A549 (cell line): ENCODE results near the gene IL6R. TPM values are rescaled to one million over a fixed set of nuclear protein-coding genes. Genes with fewer than 3 reads are reported as not detected.

ENCODE experiments used
- ATOH8 ChIP-seq: fragments of 250-450 bp; sonication (Bioruptor Pico); IDR thresholded peaks from 2 replicates; pipeline ENCODE4 v1.5.0; 2020; ENCODE audit warnings: low read depth, mild to moderate bottlenecking, moderate library complexity
- BCL3 ChIP-seq: fragments of >200 bp; sonication (Bioruptor Twin); formaldehyde crosslinking; IDR thresholded peaks from 3 replicates; pipeline ENCODE4 v1.6.1; 2016
- CBX8 ChIP-seq: fragments of 200-600 bp; sonication (generic); IDR thresholded peaks from 2 replicates; pipeline ENCODE4 v1.6.1; 2016
- CHD4 ChIP-seq: fragments of 200-600 bp; sonication (generic); IDR thresholded peaks from 2 replicates; pipeline ENCODE4 v1.6.1; 2016; ENCODE audit warnings: antibody characterized with exemption, mild to moderate bottlenecking, borderline replicate concordance
- CTCF ChIP-seq: fragments of >200 bp; sonication (Bioruptor Twin); formaldehyde crosslinking; IDR thresholded peaks from 3 replicates; pipeline ENCODE4 v1.5.1; 2016
- E2F6 ChIP-seq: IDR thresholded peaks from 2 replicates; pipeline ENCODE4 v1.6.1; 2012; ENCODE audit warnings: low read depth, borderline replicate concordance
- EP300 ChIP-seq, 2 experiments: fragments of >200 bp; sonication (Bioruptor Twin); formaldehyde crosslinking; IDR thresholded peaks; 2 replicates in 1 of 2; 3 replicates in 1 of 2; pipeline ENCODE4 v1.6.1; 2016 to 2017
- ESRRA ChIP-seq: fragments of 150-350 bp; IDR thresholded peaks from 2 replicates; pipeline ENCODE4 v1.6.1; 2014; ENCODE audit warnings: mild to moderate bottlenecking, low read length, borderline replicate concordance
- FOSB ChIP-seq: fragments of 250-450 bp; sonication (Bioruptor Pico); IDR thresholded peaks from 2 replicates; pipeline ENCODE4 v1.5.0; 2020; ENCODE audit warnings: mild to moderate bottlenecking, moderate library complexity
- FOXS1 ChIP-seq: fragments of 250-450 bp; sonication (Bioruptor Pico); IDR thresholded peaks from 2 replicates; pipeline ENCODE4 v1.5.0; 2020; ENCODE audit warnings: mild to moderate bottlenecking, moderate library complexity
- HMGXB4 ChIP-seq: fragments of 250-450 bp; sonication (Bioruptor Pico); IDR thresholded peaks from 2 replicates; pipeline ENCODE4 v1.5.0; 2021; ENCODE audit warnings: mild to moderate bottlenecking, moderate library complexity, borderline replicate concordance
- HOXA7 ChIP-seq: fragments of 250-450 bp; sonication (Bioruptor Pico); IDR thresholded peaks from 2 replicates; pipeline ENCODE4 v1.5.0; 2020; ENCODE audit warnings: mild to moderate bottlenecking, moderate library complexity
- HOXB5 ChIP-seq: fragments of 250-450 bp; sonication (Bioruptor Pico); IDR thresholded peaks from 2 replicates; pipeline ENCODE4 v1.5.0; 2020; ENCODE audit warnings: mild to moderate bottlenecking, moderate library complexity
- JUN ChIP-seq, 2 experiments: fragments of >200 bp; sonication (Bioruptor Twin); formaldehyde crosslinking; IDR thresholded peaks; 2 replicates in 1 of 2; 3 replicates in 1 of 2; pipeline ENCODE4 v1.6.1; 2016 to 2017
- JUNB ChIP-seq: fragments of >200 bp; sonication (Bioruptor Twin); formaldehyde crosslinking; IDR thresholded peaks from 2 replicates; pipeline ENCODE4 v1.6.1; 2016
- KDM1A ChIP-seq: fragments of 200-600 bp; sonication (generic); IDR thresholded peaks from 2 replicates; pipeline ENCODE4 v1.6.1; 2016; ENCODE audit warnings: low read depth, mild to moderate bottlenecking
- NFE2L2 ChIP-seq: fragments of 150-350 bp; conservative IDR thresholded peaks from 2 replicates; pipeline ENCODE4 v1.6.1; 2014; ENCODE audit warnings: low read length
- NPAS2 ChIP-seq: fragments of 250-450 bp; sonication (Bioruptor Pico); IDR thresholded peaks from 2 replicates; pipeline ENCODE4 v1.8.0; 2022; ENCODE audit warnings: mild to moderate bottlenecking, moderate library complexity, borderline replicate concordance
- NR3C1 ChIP-seq: fragments of >200 bp; sonication (Bioruptor Twin); formaldehyde crosslinking; IDR thresholded peaks from 3 replicates; pipeline ENCODE4 v1.6.1; 2017
- POLR2A ChIP-seq: IDR thresholded peaks from 2 replicates; pipeline ENCODE4 v1.6.1; 2012; ENCODE audit warnings: mild to moderate bottlenecking, low read length
- POLR2AphosphoS2 ChIP-seq: conservative IDR thresholded peaks from 2 replicates; pipeline ENCODE4 v1.6.1; 2012; ENCODE audit warnings: low read length, improper control_type of control experiment, inconsistent platforms
- RAD21 ChIP-seq, 2 experiments: fragments of >200 bp in 1 of 2; sonication (Bioruptor Twin) in 1 of 2; formaldehyde crosslinking in 1 of 2; IDR thresholded peaks in 1 of 2; conservative IDR thresholded peaks in 1 of 2; 2 replicates in 1 of 2; 3 replicates in 1 of 2; pipeline ENCODE4 v1.6.1; 2012 to 2018; ENCODE audit warnings: inconsistent platforms in 1 of 2
- RARB ChIP-seq: fragments of 250-450 bp; sonication (Bioruptor Pico); IDR thresholded peaks from 2 replicates; pipeline ENCODE4 v1.8.0; 2021; ENCODE audit warnings: mild to moderate bottlenecking, moderate library complexity
- RCOR1 ChIP-seq: fragments of 150-350 bp; IDR thresholded peaks from 2 replicates; pipeline ENCODE4 v1.6.1; 2014; ENCODE audit warnings: antibody characterized with exemption, low read length, low read depth
- REST ChIP-seq: fragments of 200-600 bp; sonication (generic); IDR thresholded peaks from 2 replicates; pipeline ENCODE4 v1.6.1; 2016; ENCODE audit warnings: antibody characterized with exemption, mild to moderate bottlenecking, moderate library complexity
- RFX5 ChIP-seq: fragments of 450-650 bp; IDR thresholded peaks from 2 replicates; pipeline ENCODE4 v1.7.1; 2014; ENCODE audit warnings: antibody characterized with exemption, mild to moderate bottlenecking, moderate library complexity
- SREBF2 ChIP-seq: fragments of 450-650 bp; IDR thresholded peaks from 2 replicates; pipeline ENCODE4 v1.6.1; 2014; ENCODE audit warnings: mild to moderate bottlenecking, moderate library complexity
- TFCP2L1 ChIP-seq: fragments of 250-450 bp; sonication (Bioruptor Pico); IDR thresholded peaks from 2 replicates; pipeline ENCODE4 v1.5.0; 2021; ENCODE audit warnings: mild to moderate bottlenecking
- USF2 ChIP-seq: fragments of 450-650 bp; IDR thresholded peaks from 2 replicates; pipeline ENCODE4 v1.6.1; 2014; ENCODE audit warnings: antibody characterized with exemption
- ZNF302 ChIP-seq: fragments of 250-450 bp; sonication (Bioruptor Pico); IDR thresholded peaks from 2 replicates; pipeline ENCODE4 v1.9.0; 2021; ENCODE audit warnings: inconsistent platforms, mild to moderate bottlenecking, moderate library complexity
- ZSCAN20 ChIP-seq: fragments of 250-450 bp; sonication (Bioruptor Pico); IDR thresholded peaks from 2 replicates; pipeline ENCODE4 v1.8.0; 2022; ENCODE audit warnings: mild to moderate bottlenecking, moderate library complexity
- polyA plus RNA-seq, 4 experiments: library from polyadenylated mRNA; depleted of rRNA in 3 of 4; stranded (reverse); fragments of >200 nt; fragmentation: RNase III in 1 of 4; extraction: RNeasy Plus Mini Kit Qiagen cat#74134 plus additional on column Dnase treatment in 1 of 4; gene quantifications; 2 replicates in 3 of 4; 3 replicates in 1 of 4; pipeline ENCODE4 v1.2.3, GENCODE V29; 2011 to 2017

IL6R gene
- polyA plus RNA-seq, 2 of the 4 experiments (the other 2 are of a cell fraction), result 2.2 to 2.7 TPM

- TF ChIP-seq HOXA7 (CRISPR knock-in tag), result no peak
- no peak for TF ChIP-seq CHD4
- no peak for TF ChIP-seq NR3C1
- TF ChIP-seq BCL3, result no peak
- TF ChIP-seq ZNF302 (CRISPR knock-in tag), result no peak
- TF ChIP-seq RARB, result no peak
- no peak for TF ChIP-seq RFX5
- TF ChIP-seq CTCF, result no peak
- peak; percentile 25 to 44; a peak in 2 of 5 replicates for TF ChIP-seq EP300 (IDR thresholded peaks at IDR 0.05)
- TF ChIP-seq ATOH8 (CRISPR knock-in tag), result no peak
- no peak for TF ChIP-seq E2F6
- TF ChIP-seq JUNB, result peak; percentile 66
- TF ChIP-seq ZSCAN20 (CRISPR knock-in tag), result no peak
- no peak for TF ChIP-seq SREBF2
- TF ChIP-seq NFE2L2, result no peak
- TF ChIP-seq POLR2A, result no peak
- TF ChIP-seq ESRRA, result no peak
- TF ChIP-seq FOSB, result no peak
- TF ChIP-seq CBX8, result no peak
- peak in 1 of 2 experiments; percentile 23; a peak in 1 of 5 replicates for TF ChIP-seq JUN (IDR thresholded peaks at IDR 0.05)
- no peak for TF ChIP-seq KDM1A
- TF ChIP-seq NPAS2 (CRISPR knock-in tag), result no peak
- no peak for TF ChIP-seq REST
- TF ChIP-seq RCOR1, result no peak
- peak; percentile 71 for TF ChIP-seq USF2
- no peak for TF ChIP-seq HMGXB4 (CRISPR knock-in tag)
- TF ChIP-seq TFCP2L1 (CRISPR knock-in tag), result no peak
- no peak for TF ChIP-seq FOXS1
- no peak for TF ChIP-seq RAD21 (conservative IDR thresholded peaks at IDR 0.05 in 1 of 2, IDR thresholded peaks at IDR 0.05 in 1 of 2)
- TF ChIP-seq HOXB5 (CRISPR knock-in tag), result no peak
- no peak for TF ChIP-seq POLR2AphosphoS2
Observed at GRCh38 chr1:154419620-154420571, 14.8 kb downstream of the IL6R start (continued).
